Breast epithelium (tissue), 3 donors: ENCODE results near the gene CPN2.

Experiments
- CTCF ChIP-seq, 3 donors: fragments of 450-650 bp; IDR thresholded peaks; one replicate each; pipeline ENCODE4 v1.5.1; 2016 to 2017; ENCODE audit warnings: antibody characterized with exemption in 3 of 3, mild to moderate bottlenecking in 3 of 3, moderate library complexity in 3 of 3
- POLR2A ChIP-seq: fragments of 450-650 bp; IDR thresholded peaks from one replicate; pipeline ENCODE4 v1.6.1; 2016; ENCODE audit warnings: antibody characterized with exemption, mild to moderate bottlenecking, moderate library complexity
- POLR2AphosphoS5 ChIP-seq, 3 donors: sonication (generic); formaldehyde crosslinking; IDR thresholded peaks; one replicate each; pipeline ENCODE4 v1.6.1; 2017; ENCODE audit warnings: antibody characterized with exemption in 3 of 3

- TF ChIP-seq POLR2A (no peak), POLR2AphosphoS5 (IDR thresholded peaks at IDR 0.05) (no peak), CTCF (IDR thresholded peaks at IDR 0.05) (no peak)
Observed at GRCh38 chr3:194368918-194369317, 17.8 kb upstream of the CPN2 start.
